Measurements from ENCODE around the gene UPK2. TPM values are rescaled to one million over a fixed set of nuclear protein-coding genes. Genes with fewer than 3 reads are reported as not detected.
A peak's percentile ranks its signal among the peaks of the same experiment; 100 is the strongest.

Gene UPK2
- total RNA-seq, 6 donors from 2014 or later, result not detected

DNA sequence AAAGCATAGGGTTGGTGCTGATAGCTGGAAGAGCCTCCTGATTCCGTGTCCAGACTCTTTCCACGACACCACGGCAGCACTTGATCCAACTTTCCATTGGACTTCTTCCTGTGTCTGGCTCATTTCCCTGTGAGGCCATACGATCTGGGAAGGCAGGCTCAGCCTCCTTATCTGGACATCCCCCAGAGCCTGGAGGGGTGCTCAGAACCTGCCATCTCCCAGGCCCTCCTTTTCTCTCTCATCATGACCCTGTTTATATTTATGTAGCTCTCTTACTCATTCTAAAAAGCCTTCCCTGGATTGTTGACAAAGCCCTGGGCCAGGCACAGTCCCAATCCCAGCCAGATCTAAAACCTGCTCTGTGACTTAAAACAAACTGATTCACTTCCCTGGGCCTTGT, 22.6 kb upstream of the UPK2 start:
- Histone ChIP-seq H3K36me3 (no peaks in the 10 kb centered on the region), H3K27me3 (no peaks in the 10 kb centered on the region), H3K4me3 (no peak overlapping the region), H3K4me1 (peaks cover 8 to 12% (median 11%) of the 10 kb centered on the region in 4 donors), H3K27ac (no peak overlapping the region), H3K9me3 (no peaks in the 10 kb centered on the region)
- DNase-seq (no peak), ATAC-seq (ENCODE audit: low FRiP score in 2 of 2) (no peak)
- TF ChIP-seq, protein P1, sequence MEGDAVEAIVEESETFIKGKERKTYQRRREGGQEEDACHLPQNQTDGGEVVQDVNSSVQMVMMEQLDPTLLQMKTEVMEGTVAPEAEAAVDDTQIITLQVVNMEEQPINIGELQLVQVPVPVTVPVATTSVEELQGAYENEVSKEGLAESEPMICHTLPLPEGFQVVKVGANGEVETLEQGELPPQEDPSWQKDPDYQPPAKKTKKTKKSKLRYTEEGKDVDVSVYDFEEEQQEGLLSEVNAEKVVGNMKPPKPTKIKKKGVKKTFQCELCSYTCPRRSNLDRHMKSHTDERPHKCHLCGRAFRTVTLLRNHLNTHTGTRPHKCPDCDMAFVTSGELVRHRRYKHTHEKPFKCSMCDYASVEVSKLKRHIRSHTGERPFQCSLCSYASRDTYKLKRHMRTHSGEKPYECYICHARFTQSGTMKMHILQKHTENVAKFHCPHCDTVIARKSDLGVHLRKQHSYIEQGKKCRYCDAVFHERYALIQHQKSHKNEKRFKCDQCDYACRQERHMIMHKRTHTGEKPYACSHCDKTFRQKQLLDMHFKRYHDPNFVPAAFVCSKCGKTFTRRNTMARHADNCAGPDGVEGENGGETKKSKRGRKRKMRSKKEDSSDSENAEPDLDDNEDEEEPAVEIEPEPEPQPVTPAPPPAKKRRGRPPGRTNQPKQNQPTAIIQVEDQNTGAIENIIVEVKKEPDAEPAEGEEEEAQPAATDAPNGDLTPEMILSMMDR (IDR thresholded peaks at IDR 0.05), result no peak
- no peak for TF ChIP-seq POLR2A (IDR thresholded peaks at IDR 0.05)
- no peak for TF ChIP-seq POLR2AphosphoS5 (IDR thresholded peaks at IDR 0.05)
- no peak for TF ChIP-seq EP300 (IDR thresholded peaks at IDR 0.05)
- 2 to 17% methylated on average over 4 of the region's 4 CpGs for WGBS, 2 donors

DNA sequence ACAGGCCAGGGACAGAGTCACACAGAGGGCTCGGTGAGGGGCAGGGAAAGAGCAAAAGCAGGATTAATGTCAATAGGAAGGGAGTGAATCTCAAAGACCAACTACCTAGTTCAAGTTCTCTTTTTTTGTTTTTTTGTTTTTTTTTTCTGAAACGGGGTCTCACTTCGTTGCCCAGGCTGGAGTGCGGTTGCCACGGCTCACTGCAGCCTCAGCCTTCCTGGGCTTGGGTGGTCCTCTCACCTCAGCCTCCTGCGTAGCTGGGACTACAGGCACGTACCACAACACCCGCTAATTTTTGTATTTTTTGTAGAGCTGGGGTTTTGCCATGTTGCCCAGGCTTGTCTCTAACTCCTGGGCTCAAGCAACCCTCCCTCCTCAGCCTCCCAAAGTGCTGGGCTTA, 20.7 kb upstream of the UPK2 start:
- Histone ChIP-seq H3K4me1 (peaks cover 6 to 9% (median 7%) of the 10 kb centered on the region in 4 donors), H3K9me3 (no peaks in the 10 kb centered on the region), H3K4me3 (no peak overlapping the region), H3K27ac (no peak overlapping the region), H3K27me3 (no peaks in the 10 kb centered on the region), H3K36me3 (no peaks in the 10 kb centered on the region)
- no peak for DNase-seq
- WGBS, 2 donors, result 82 to 84% methylated on average over 8 of the region's 8 CpGs
- ATAC-seq (ENCODE audit: low FRiP score in 2 of 2), result no peak
- TF ChIP-seq EP300 (IDR thresholded peaks at IDR 0.05) (no peak), POLR2A (IDR thresholded peaks at IDR 0.05) (no peak)
- TF ChIP-seq, protein P1 (IDR thresholded peaks at IDR 0.05), result no peak

DNA sequence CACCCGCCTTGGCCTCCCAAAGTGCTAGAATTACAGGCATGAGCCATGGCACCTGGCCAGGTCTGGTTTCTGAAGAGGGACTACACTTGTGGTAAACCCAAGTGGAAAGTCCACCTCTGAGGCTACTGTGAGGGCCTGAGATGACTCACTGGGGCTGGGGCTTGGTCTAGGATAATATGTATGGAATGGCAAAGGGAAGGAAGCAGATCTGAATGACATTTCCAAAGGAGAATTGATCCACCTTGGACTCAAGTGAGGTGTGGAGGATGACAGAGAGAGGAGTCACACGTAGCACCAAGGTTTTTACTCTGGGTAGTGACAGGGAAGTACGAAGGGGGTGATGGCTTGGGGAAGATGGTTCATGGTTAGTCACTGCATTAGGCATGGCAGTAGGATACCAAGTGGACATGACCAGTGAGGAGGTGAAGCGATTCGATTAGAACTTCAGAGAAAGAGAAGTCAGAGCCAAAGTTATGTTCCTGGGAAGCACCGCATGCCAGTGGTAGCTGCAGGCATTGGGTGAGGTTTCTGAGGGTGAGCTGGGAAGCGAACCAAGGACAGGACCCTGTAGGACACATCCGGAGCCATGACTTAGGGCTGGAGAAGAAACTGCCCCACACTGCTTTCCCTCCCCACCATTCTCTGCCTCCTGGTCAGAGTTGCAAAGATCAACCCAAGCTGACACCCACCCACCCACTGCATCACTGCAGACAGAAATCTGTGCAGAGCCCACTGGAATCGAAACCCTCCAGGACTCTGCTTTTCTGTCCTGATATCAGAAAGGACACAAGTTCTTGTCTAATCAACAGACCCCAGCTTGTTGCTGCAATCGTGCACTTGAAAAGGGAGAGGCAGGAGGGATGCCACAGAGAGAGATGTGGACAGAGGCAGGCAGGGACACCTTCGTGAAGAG, 17.4 kb upstream of the UPK2 start:
- no peaks in the 10 kb centered on the region for H3K36me3 ChIP-seq
- ATAC-seq (ENCODE audit: low FRiP score in 2 of 2), result peak in 1 of 2 donors; percentile 38
- 72 to 75% methylated on average over 10 to 11 of the region's 11 CpGs for WGBS, 2 donors
- DNase-seq, result peak in 1 of 2 donors; percentile 84
- no peaks in the 10 kb centered on the region for H3K27me3 ChIP-seq
- no peak for TF ChIP-seq POLR2A (IDR thresholded peaks at IDR 0.05)
- TF ChIP-seq, protein P1 (IDR thresholded peaks at IDR 0.05), result no peak
- TF ChIP-seq POLR2AphosphoS5 (IDR thresholded peaks at IDR 0.05), result peak in 1 of 2 donors; percentile 36
- no peak overlapping the region for H3K27ac ChIP-seq
- H3K4me1 ChIP-seq, result peaks cover 0 to 9% (median 7%) of the 10 kb centered on the region in 4 donors
- no peak overlapping the region for H3K4me3 ChIP-seq
- H3K9me3 ChIP-seq, result no peaks in the 10 kb centered on the region

DNA sequence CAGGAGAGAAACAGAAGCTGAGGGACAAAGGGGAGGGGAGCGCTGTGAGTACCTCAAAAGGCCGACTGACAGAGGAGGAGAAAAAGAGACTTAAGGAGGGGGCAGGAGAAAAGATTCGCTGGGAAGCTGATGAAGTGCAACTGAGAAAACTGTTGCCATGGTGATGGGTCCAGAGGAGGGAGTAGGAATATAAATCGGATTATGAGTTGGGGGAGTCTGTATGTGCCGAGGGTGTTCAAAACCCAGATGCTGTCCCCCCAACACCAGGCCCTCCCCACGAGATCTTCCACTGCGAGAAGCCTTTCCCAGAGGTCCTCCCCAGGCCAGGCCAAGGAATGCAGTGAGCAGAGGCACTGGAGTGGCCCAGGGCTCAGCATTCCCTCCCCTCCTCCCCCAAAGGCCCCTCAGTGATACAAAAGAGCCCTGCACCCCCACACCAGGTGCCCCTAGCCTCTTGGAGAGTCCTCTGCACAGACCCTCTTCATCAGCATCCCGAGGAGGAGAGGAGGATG, 16.6 kb upstream of the UPK2 start:
- H3K4me1 ChIP-seq, result peaks cover 0 to 9% (median 7%) of the 10 kb centered on the region in 4 donors
- no peaks in the 10 kb centered on the region for H3K27me3 ChIP-seq
- no peak overlapping the region for H3K27ac ChIP-seq
- H3K36me3 ChIP-seq, result no peaks in the 10 kb centered on the region
- no peaks in the 10 kb centered on the region for H3K9me3 ChIP-seq
- no peak for ATAC-seq (ENCODE audit: low FRiP score in 2 of 2)
- TF ChIP-seq POLR2A (IDR thresholded peaks at IDR 0.05), result no peak
- WGBS, 2 donors, result 72 to 83% methylated on average over 7 to 8 of the region's 8 CpGs
- DNase-seq, result no peak
- H3K4me3 ChIP-seq, result no peak overlapping the region

DNA sequence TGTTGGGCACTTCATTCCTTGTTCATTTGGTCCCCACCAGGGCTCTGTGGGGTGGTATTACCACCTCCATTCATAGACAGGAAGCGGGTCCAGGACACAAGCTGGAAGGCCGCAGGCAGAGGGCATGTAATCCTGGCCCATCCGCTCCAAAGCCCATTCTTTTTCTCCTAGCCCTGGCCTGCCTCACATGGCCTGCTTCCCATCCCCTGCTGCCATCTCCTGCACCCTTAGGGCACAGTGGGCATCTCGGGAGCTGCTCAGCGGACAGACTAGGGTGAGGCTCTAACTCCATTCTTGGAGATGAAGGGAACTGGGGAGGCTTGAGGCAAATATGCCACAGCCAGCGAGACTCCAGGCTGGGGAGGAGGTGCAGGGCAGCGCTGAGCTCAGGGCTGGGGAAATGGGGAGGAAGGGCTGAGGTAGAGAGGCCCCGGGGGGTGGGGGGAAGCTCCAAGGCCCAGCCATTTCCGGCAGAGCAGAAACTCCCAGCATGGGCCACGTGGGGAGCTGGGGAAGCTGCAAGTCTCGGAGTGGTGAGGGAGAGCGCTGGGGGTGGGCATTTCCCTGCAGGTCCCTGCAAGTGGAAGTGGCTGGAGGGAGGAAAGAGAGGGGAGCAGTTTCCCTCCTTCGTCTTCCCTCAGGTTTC, 16.0 kb upstream of the UPK2 start:
- Histone ChIP-seq H3K9me3 (no peaks in the 10 kb centered on the region), H3K36me3 (no peaks in the 10 kb centered on the region), H3K27me3 (no peaks in the 10 kb centered on the region), H3K4me1 (peaks cover 0 to 9% (median 7%) of the 10 kb centered on the region in 4 donors), H3K4me3 (no peak overlapping the region), H3K27ac (no peak overlapping the region)
- peak; percentile 36 to 53 for ATAC-seq (ENCODE audit: low FRiP score in 2 of 2)
- 39 to 44% methylated on average over 9 to 13 of the region's 13 CpGs for WGBS, 2 donors
- TF ChIP-seq, protein P1 (IDR thresholded peaks at IDR 0.05), result no peak
- TF ChIP-seq POLR2A (IDR thresholded peaks at IDR 0.05) (no peak), POLR2AphosphoS5 (IDR thresholded peaks at IDR 0.05) (no peak), EP300 (IDR thresholded peaks at IDR 0.05) (no peak)
- peak in 1 of 2 donors; percentile 32 for DNase-seq

Data from upper lobe of left lung (tissue), 6 donors.